ENCODE measurements around the gene OR13D1.

GRCh38 chr9:104743376-104743985 is 49.2 kb downstream of the OR13D1 start:
- TF ChIP-seq POLR2A (IDR thresholded peaks at IDR 0.05) = no peak
- TF ChIP-seq CTCF (IDR thresholded peaks at IDR 0.05 in 4 of 5, conservative IDR thresholded peaks at IDR 0.05 in 1 of 5) = peak; percentile 49 to 74 (median 70)
